Suprapubic skin (tissue), 4 donors: Measurements from ENCODE around the gene TAF5L.

Experiments used
- EP300 ChIP-seq: sonication (generic); formaldehyde crosslinking; IDR thresholded peaks from one replicate; pipeline ENCODE4 v1.6.1; 2017; ENCODE audit warnings: antibody characterized with exemption
- POLR2A ChIP-seq, 2 donors: fragments of 450-650 bp; IDR thresholded peaks; one replicate each; pipeline ENCODE4 v1.6.1; 2017; ENCODE audit warnings: antibody characterized with exemption in 2 of 2, mild to moderate bottlenecking in 2 of 2, moderate library complexity in 2 of 2
- POLR2AphosphoS5 ChIP-seq, 3 donors: sonication (generic); formaldehyde crosslinking; IDR thresholded peaks; one replicate each; pipeline ENCODE4 v1.6.1; 2017; ENCODE audit warnings: antibody characterized with exemption in 3 of 3
- TF ChIP-seq, protein P1 (sequence below), 2 donors: fragments of 200-600 bp in 1 of 2; fragments of 450-650 bp in 1 of 2; sonication (generic) in 1 of 2; IDR thresholded peaks; one replicate each; pipeline ENCODE4 v1.5.1; 2016 to 2019; ENCODE audit warnings: antibody characterized with exemption in 2 of 2, mild to moderate bottlenecking in 1 of 2, moderate library complexity in 1 of 2

DNA sequence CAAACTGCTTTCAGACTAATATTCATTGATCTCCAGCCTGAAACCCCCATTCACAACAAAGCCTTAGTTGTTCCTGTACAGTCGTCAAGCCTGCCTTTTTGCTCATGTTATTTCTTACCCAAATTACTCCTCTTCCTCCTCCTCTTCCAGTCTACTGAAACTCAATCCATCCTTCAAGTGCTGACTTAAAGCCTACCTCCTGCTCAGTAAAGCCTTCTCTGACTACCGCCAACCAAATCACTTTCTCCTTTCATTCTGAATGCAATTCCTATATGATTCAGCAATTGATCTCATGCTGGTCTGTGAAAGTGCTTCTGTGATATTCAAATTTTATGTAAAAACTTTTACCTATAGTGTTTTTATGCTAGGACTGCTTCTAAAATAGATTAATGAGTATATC is 18.6 kb downstream of the TAF5L start:
- no peak for TF ChIP-seq POLR2A (IDR thresholded peaks at IDR 0.05)
- TF ChIP-seq, protein P1, sequence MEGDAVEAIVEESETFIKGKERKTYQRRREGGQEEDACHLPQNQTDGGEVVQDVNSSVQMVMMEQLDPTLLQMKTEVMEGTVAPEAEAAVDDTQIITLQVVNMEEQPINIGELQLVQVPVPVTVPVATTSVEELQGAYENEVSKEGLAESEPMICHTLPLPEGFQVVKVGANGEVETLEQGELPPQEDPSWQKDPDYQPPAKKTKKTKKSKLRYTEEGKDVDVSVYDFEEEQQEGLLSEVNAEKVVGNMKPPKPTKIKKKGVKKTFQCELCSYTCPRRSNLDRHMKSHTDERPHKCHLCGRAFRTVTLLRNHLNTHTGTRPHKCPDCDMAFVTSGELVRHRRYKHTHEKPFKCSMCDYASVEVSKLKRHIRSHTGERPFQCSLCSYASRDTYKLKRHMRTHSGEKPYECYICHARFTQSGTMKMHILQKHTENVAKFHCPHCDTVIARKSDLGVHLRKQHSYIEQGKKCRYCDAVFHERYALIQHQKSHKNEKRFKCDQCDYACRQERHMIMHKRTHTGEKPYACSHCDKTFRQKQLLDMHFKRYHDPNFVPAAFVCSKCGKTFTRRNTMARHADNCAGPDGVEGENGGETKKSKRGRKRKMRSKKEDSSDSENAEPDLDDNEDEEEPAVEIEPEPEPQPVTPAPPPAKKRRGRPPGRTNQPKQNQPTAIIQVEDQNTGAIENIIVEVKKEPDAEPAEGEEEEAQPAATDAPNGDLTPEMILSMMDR (IDR thresholded peaks at IDR 0.05) = no peak
- no peak for TF ChIP-seq POLR2AphosphoS5 (IDR thresholded peaks at IDR 0.05)
- TF ChIP-seq EP300 = no peak
